Measurements from ENCODE around the gene ZMIZ1.

The ZMIZ1 gene

GRCh38 chr10:79342811-79343561 lies 274.2 kb downstream of the ZMIZ1 start:
- no peak for DNase-seq (ENCODE audit: low read depth)

DNA sequence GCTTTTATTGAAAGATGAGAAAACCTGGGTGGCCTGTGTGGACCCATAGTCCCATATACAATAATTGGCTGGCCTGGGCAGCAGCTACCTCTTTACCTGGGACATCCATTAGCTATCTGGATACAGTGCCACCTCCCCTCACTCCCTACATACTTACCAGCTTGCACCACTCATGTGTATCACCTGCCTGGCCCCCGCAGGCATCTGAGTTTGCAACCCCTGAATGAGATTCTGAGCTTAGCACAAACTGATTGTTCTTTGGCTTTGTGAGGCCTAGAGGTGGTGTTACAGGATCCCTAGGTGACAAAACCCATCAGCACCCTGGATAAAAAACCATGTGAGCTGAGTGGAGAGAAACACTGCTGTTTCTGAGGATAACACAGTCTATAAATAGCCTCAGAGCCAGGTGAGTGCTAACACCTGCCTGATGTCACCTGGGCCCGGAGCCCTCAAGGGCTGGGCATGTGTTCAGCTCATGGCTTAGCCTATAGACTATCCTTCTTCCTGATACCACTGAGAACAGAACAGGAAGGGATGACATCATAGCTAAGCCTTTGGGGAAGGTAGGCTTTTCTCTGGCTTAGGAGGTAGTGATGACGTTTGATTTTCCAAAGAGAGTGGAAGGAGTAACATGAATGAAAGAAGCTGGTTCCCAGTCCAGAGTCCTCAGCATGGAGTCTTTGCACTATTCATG lies 275.9 kb downstream of the ZMIZ1 start:
- no peak for DNase-seq (ENCODE audit: low read depth)

DNA sequence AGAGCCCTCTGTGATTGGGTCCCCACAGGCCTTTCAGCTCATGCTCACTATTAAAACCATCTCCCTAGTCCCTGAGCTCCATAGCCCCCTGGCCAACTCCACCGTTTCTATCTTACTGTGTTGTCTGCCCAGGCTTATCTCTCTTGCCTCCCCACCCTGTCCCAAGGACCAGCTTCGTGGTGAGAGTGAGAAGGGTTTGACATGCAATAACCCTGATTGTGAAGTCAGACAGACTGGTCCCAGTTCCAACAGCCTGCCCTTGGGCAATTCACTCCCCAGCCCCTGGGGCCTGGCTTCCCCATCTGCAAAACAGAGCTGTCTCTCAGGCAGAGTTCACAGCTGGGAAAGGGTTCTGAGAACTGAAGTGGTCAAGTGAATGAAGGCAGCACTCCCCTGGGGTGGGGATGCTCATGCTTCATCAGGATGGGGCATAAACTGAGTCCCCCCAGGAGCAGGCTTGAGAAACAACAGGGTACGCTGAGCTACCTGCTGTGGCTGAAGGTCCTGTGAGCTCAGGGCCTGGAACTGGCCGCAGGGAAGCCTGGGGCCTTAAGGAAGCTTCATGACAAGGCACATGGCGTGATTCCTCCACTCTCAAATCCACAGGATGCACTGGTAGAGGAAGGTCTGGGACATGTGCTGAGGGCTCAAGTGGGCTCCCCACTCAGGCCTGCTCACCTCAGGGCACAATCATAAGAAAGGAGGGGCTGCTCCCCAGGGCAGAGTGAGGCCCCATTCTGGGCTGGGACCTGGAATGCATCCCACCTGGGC lies 276.7 kb downstream of the ZMIZ1 start:
- no peak for DNase-seq (ENCODE audit: low read depth)

DNA sequence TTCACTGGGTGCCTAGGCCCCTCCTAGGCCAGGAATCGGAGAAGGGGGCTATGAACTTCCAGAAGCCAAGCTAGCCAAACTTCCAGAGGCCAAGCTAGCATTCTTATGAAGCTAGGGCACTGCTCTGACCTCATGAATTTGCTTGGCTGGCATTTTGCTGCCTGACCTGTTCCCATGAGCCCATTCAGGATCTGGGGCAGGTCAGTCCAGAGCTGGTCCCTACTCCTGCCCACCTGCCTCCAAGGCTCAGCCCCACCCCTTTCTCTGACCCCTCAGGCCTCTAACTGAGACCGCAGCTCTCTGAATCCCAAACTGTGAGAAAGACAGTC lies 277.2 kb downstream of the ZMIZ1 start:
- no peak for DNase-seq (ENCODE audit: low read depth)

GRCh38 chr10:79346388-79347225 lies 277.8 kb downstream of the ZMIZ1 start:
- no peak for DNase-seq (ENCODE audit: low read depth)

GRCh38 chr10:79347226-79347893 lies 278.6 kb downstream of the ZMIZ1 start, which contains the start of gene PPIF:
PPIF (plus strand) TSS chr10:79347469; CDS start chr10:79347549, 80 bp downstream.
- peak; percentile 95 for DNase-seq (ENCODE audit: low read depth)

DNA sequence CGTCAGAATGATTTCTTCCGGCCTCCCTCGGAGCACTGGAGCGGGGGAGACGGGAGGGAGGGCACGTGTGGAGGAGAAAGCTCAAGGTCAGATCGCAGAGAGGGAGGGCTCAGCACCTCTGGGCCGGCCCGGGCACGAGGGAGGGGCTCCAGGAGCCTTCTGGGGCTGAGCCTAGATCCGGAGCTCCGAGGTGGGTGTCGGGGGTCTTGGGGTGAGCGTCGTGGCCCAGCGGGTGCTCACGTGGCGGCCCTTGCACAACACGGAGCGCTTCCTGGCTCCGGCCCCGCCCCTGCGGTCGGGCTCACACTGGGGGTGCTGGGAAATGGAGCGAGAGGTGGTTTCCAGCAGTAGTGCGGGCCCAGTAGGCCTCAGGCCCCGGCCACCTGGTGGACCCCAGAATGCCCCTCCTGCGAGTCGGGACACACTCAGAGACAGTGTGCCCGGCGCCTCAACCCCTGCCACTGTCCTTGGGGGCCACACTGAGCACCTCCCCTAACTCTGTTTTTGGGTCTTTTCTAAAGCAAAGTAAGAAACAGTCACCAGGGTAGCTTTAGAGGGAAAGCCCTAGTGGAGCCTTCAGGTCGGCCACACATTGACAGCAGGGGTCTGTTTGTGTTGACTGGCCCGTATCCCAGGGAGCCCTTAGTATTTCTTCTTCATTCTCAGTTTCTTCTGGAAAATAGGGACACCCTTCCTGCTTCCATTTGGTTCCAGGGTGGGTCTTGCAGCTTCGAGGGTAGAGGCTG lies 279.3 kb downstream of the ZMIZ1 start:
- peak; percentile 85 for DNase-seq (ENCODE audit: low read depth)

- DNase-seq (ENCODE audit: low read depth): no peak
Observed at GRCh38 chr10:79348640-79348988, 279.8 kb downstream of the ZMIZ1 start.

DNA sequence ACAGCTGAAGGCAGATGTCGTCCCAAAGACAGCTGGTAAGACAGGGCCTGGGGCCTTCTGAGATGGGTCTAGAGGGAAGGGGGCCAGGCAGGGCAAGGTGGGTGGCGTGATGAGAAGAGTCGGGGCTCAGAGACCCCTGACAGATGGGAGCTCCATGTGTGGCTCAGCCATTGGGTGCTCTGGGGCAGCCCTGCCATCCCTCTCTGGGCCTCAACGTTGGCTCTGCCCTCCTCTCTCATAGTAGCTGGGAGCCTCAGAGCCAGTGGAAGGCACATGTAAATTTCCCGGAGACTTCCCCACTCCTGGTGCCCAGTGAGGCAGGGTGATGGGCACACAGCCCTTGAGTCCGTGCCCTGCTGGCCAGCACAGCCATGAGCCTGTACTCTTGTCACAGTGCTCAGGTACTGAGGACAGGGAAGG lies 280.3 kb downstream of the ZMIZ1 start:
- no peak for DNase-seq (ENCODE audit: low read depth)

- DNase-seq (ENCODE audit: low read depth): no peak
Observed at GRCh38 chr10:79349766-79350406, 281.1 kb downstream of the ZMIZ1 start.

DNA sequence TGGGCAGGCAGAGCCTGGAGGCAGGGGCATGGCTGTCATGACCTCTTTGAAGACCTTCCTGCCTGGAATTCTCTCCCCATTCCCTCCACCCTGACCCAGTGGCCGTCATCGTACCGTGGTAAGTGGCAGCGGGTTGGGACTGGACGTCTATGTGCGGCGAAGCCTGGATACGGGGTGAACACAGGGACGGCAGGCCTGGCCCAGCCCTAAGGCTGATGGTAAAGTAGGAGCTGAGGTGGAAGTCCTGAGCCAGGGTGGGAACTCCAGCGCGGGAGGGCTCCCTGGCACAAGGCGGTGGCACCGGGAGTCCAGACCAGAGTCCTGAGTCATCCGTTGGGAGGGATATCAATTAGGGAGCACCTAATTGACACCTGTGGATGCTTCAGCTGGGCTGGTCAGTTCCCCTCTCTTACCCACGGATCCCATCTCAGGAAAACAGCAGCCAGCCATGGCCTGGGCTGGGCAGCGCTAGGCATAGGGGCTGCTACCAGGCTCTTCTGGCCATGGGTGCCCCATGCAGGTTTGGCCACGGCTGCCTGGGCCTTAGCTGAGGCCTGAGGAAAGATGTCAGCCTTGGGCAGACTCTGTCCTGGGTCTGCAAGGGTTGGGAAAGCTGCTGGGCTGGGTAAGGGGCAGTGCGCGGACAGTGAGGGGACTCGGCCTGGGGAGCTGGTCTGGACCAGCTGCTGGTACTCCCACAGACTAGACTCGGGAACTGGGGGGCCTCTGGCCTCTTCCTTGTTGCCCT lies 281.8 kb downstream of the ZMIZ1 start:
- DNase-seq (ENCODE audit: low read depth): no peak

GRCh38 chr10:79351332-79351731 lies 282.6 kb downstream of the ZMIZ1 start:
- DNase-seq (ENCODE audit: low read depth): no peak

GRCh38 chr10:79352035-79352877 lies 283.5 kb downstream of the ZMIZ1 start:
- DNase-seq (ENCODE audit: low read depth): no peak

- no peak for DNase-seq (ENCODE audit: low read depth)
Observed at GRCh38 chr10:79353000-79353406, 284.2 kb downstream of the ZMIZ1 start.

GRCh38 chr10:79353726-79354125 lies 285.0 kb downstream of the ZMIZ1 start:
- no peak for DNase-seq (ENCODE audit: low read depth)

DNA sequence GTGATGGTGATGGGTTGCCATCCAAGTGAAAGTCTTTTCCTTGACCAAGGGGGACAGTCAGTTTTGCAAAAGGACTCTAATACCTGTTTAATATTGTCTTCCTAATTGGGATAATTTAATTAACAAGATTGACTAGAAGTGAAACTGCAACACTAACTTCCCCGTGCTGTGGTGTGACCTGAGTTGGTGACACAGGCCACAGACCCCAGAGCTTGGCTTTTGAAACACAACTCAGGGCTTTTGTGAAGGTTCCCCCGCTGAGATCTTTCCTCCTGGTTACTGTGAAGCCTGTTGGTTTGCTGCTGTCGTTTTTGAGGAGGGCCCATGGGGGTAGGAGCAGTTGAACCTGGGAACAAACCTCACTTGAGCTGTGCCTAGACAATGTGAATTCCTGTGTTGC lies 285.4 kb downstream of the ZMIZ1 start:
- DNase-seq (ENCODE audit: low read depth): no peak

DNA sequence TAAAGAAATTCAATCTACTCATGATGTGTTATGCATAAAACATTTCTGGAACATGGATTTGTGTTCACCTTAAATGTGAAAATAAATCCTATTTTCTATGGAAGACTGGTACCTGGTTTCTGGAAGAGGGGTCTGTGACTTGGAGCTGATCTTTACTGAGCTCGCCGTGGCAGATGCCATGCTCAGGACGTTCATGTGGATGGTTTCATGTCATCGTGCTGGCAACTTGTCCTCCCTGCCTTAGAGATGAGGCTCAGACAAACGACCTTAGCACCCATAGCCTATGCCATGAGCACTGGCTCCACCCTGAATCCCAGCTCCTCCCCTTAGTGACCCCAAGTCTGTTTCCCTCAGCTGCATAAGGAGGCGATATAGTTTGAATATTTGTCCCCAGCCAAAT lies 285.8 kb downstream of the ZMIZ1 start:
- no peak for DNase-seq (ENCODE audit: low read depth)

- DNase-seq (ENCODE audit: low read depth): no peak
Observed at GRCh38 chr10:79355420-79356017, 286.8 kb downstream of the ZMIZ1 start.

Measured in iris pigment epithelial cell (primary cell).